Pancreas (tissue), 10 donors: ENCODE measurements around the gene NET1. TPM values are rescaled to one million over a fixed set of nuclear protein-coding genes. Genes with fewer than 3 reads are reported as not detected.

Source experiments
- ATAC-seq, 4 donors: fragments of 200-7000 bp; cut with Tn5 transposase; one replicate each; pipeline versions ENCODE4 v1.8.0 to v1.9.1; 2020; ENCODE audit warnings: mild to moderate bottlenecking in 4 of 4, moderate library complexity in 4 of 4
- DNase-seq, 6 donors: peaks; one replicate each; pipeline ENCODE4 v3.0.0-alpha.2; 2020
- FAIRE-seq: peaks from 2 replicates; lab custom pipeline; 2012; peaks lifted over from hg19 to GRCh38; lab: Jason Lieb, UNC
- H3K27ac ChIP-seq, 4 donors: fragments of 200-600 bp; sonication (generic); 1 replicate in 3 of 4; 2 replicates in 1 of 4; pipeline versions ENCODE4 v1.5.0 to v1.8.0; 2020
- H3K27me3 ChIP-seq, 4 donors: fragments of 200-600 bp; one replicate each; pipeline ENCODE4 v1.8.0; 2021
- H3K36me3 ChIP-seq, 3 donors: fragments of 200-600 bp; sonication (generic) in 1 of 3; one replicate each; pipeline versions ENCODE4 v1.5.0 to v1.8.0; 2020 to 2021
- H3K4me1 ChIP-seq, 3 donors: fragments of 200-600 bp; one replicate each; pipeline ENCODE4 v1.8.0; 2021
- H3K4me3 ChIP-seq, 4 donors: fragments of 200-600 bp; sonication (generic) in 2 of 4; one replicate each; pipeline versions ENCODE4 v1.5.0 to v1.8.0; 2020 to 2021
- H3K9me3 ChIP-seq, 4 donors: fragments of 200-600 bp; one replicate each; pipeline ENCODE4 v1.8.0; 2021
- CTCF ChIP-seq, 4 donors: fragments of 200-600 bp; sonication (generic) in 3 of 4; IDR thresholded peaks; one replicate each; pipeline versions ENCODE4 v1.5.0 to v1.8.0; 2021; ENCODE audit warnings: antibody characterized with exemption in 4 of 4
- WGBS, 2 donors: extraction: QIAGEN DNeasy Blood & Tissue Kit; methylation state at CpG; one replicate each; pipeline ENCODE4 v1.1.7; 2013; 5-methylcytosine and 5-hydroxymethylcytosine counted together
- intact Hi-C, 3 donors: fragments of 100-400 bp; cut with DNase I; formaldehyde crosslinking; loops; one replicate each; pipeline versions ENCODE4 v1.11.1 to v1.14.2; 2022
- polyA plus RNA-seq, 2 donors: library from polyadenylated mRNA; stranded (reverse); fragments of 200-250 nt; gene quantifications; one replicate each; pipeline ENCODE4 v1.2.3, GENCODE V29; 2013
- total RNA-seq, 6 donors: library from RNA; stranded (reverse); fragmentation: NEBNext Ultra II Directional in 4 of 6; extraction: Animal tissue kit (Norgen Biotek cat#: 25700) in 4 of 6; gene quantifications; one replicate each; pipeline versions ENCODE4 v1.2.1 to v1.2.4, GENCODE V29; 2021 to 2023
- donor health status: healthy with polysubstance abuse.
- donor health status: DM: no; HTN: no; CAD: no; lungs with moderate emphysema.
- donor health status: DM: no; HTN: no; CAD: no.
- donor health status: control.
- donor health status: control.
- donor health status: Bipolar disorder and iron deficiency.
- donor health status: DM: yes; HTN: yes; CAD: no.
- donor health status: DM: no; HTN: no; CAD: no.
- donor health status: DM: no; HTN: no; CAD: no.
- donor health status: DM: yes; HTN: yes; CAD: no.

Gene NET1
- 10 to 100 TPM; 26.9 to 68.0 (median 43.6) TPM for total RNA-seq
- polyA plus RNA-seq, result 10 to 100 TPM; 13.0 to 19.7 TPM

- Histone ChIP-seq H3K4me3 (peak within 1 kb of the TSS; percentile 21 to 65 (median 44)), H3K27ac (peak within 1 kb of the TSS; percentile 57 to 82 (median 70)), H3K9me3 (no peaks in the 10 kb centered on the region), H3K4me1 (peaks cover 0 to 8% (median 5%) of the 10 kb centered on the region in 3 donors), H3K36me3 (no peaks in the 10 kb centered on the region), H3K27me3 (no peaks in the 10 kb centered on the region)
- DNase-seq, result peak; percentile 90 to 98 (median 96)
- intact Hi-C loops, result no loop called here
- peak; percentile 93 to 98 (median 97) for ATAC-seq
- FAIRE-seq, result no peak
- TF ChIP-seq CTCF (IDR thresholded peaks at IDR 0.05), result no peak
- 1% methylated on average over 48 of the region's 48 CpGs for WGBS, 2 donors
Measured at GRCh38 chr10:5412277-5412941, at the start of gene NET1. Gene NET1, plus strand, starts transcription at chr10:5412557. Its CDS starts 136 bp downstream, at chr10:5412693.

GRCh38 chr10:5362873-5363272, 49.5 kb upstream of the NET1 start:
- ATAC-seq (no peak), FAIRE-seq (no peak), DNase-seq (no peak)
- Histone ChIP-seq H3K9me3 (no peaks in the 10 kb centered on the region), H3K27me3 (peaks cover 0 to 6% (median 3%) of the 10 kb centered on the region in 4 donors), H3K4me1 (no peaks in the 10 kb centered on the region), H3K36me3 (no peaks in the 10 kb centered on the region), H3K4me3 (no peak overlapping the region), H3K27ac (no peak overlapping the region)
- TF ChIP-seq CTCF (IDR thresholded peaks at IDR 0.05), result no peak
- intact Hi-C loops, result no loop called here

- peaks cover 0 to 6% (median 3%) of the 10 kb centered on the region in 4 donors for H3K27me3 ChIP-seq
- H3K27ac ChIP-seq, result no peak overlapping the region
- FAIRE-seq, result no peak
- ATAC-seq, result no peak
- TF ChIP-seq CTCF (IDR thresholded peaks at IDR 0.05), result no peak
- intact Hi-C loops, result no loop called here
- no peak overlapping the region for H3K4me3 ChIP-seq
- DNase-seq, result no peak
- H3K36me3 ChIP-seq, result no peaks in the 10 kb centered on the region
- 77 to 83% methylated on average over 11 of the region's 11 CpGs for WGBS, 2 donors
- no peaks in the 10 kb centered on the region for H3K9me3 ChIP-seq
- H3K4me1 ChIP-seq, result no peaks in the 10 kb centered on the region
Measured at GRCh38 chr10:5364374-5364773, 48.0 kb upstream of the NET1 start.

DNA sequence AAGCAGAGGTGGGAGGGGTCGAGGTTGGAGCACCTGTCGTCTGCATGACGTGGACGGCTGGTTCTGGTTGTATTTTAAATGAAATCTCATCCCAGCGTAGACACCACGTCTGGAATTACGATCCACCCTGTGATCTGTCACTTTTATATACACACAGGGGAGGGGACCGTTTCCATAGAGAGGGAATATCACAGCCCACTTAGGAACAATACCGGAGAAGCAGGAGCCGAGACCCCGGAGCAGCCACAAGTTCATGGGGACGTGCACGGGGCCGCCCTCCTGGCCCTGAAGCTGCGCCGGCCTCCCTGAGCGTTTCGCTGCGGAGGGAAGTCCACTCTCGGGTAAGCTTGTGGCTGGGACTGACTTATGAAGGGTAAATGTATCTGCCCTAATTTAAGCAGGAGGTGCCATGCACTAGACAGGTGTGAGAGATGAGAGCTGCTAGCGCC, 47.4 kb upstream of the NET1 start, which contains the start of gene UCN3:
UCN3 (plus strand) TSS at position 77 of the 449 bp plus-strand sequence. CDS start 8,755 bp downstream, outside the sequence.
- Histone ChIP-seq H3K4me1 (no peaks in the 10 kb centered on the region), H3K9me3 (no peaks in the 10 kb centered on the region), H3K4me3 (peak within 1 kb of the TSS in 1 of 4 donors; percentile 32), H3K36me3 (no peaks in the 10 kb centered on the region), H3K27me3 (peaks cover 0 to 6% (median 1%) of the 10 kb centered on the region in 4 donors), H3K27ac (no peak within 1 kb of the TSS)
- peak in 1 of 6 donors; percentile 63 for DNase-seq
- ATAC-seq, result peak in 3 of 4 donors; percentile 51 to 70 (median 63)
- TF ChIP-seq CTCF (IDR thresholded peaks at IDR 0.05), result no peak
- WGBS, 2 donors, result 30 to 35% methylated on average over 21 of the region's 21 CpGs
- intact Hi-C loops, result no loop called here
- FAIRE-seq, result no peak

DNA sequence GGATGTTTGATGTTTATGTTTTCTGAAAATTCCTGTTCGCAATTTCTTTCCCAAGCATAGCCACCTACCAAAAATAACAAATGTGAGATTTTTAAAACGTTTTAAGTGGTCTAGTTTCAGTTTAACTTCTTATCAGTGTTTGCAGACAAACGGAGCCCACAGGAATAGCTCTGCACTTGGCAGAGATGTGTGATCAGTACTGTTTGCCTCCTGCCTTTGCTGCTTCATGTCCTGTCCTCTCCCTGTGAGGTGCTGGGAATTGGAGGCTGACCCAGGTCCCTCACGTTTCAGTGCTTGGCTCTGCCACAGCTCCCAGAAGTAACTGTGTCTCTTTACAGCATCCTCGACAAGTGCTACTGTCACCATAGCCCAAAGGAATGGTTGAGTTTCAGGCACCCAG, 46.4 kb upstream of the NET1 start:
- intact Hi-C loops, result no loop called here
- no peaks in the 10 kb centered on the region for H3K9me3 ChIP-seq
- no peak overlapping the region for H3K27ac ChIP-seq
- peak in 3 of 4 donors; percentile 46 to 65 (median 63) for ATAC-seq
- 15 to 17% methylated on average over 5 of the region's 5 CpGs for WGBS, 2 donors
- no peak for FAIRE-seq
- TF ChIP-seq CTCF (IDR thresholded peaks at IDR 0.05), result no peak
- H3K4me3 ChIP-seq, result peak overlapping the region in 1 of 4 donors; percentile 32
- H3K4me1 ChIP-seq, result no peaks in the 10 kb centered on the region
- peaks cover 0 to 6% (median 0%) of the 10 kb centered on the region in 4 donors for H3K27me3 ChIP-seq
- no peaks in the 10 kb centered on the region for H3K36me3 ChIP-seq
- no peak for DNase-seq
